KMS-11 (cell line): ENCODE results near the gene TEX35.

Source experiments
- H2AFZ ChIP-seq: fragments of 200-600 bp; sonication (generic); 2 replicates; pipeline ENCODE4 v1.6.1; 2016; ENCODE audit warnings: antibody characterized with exemption, mixed run types, low read depth
- H3K27ac ChIP-seq: fragments of 200-600 bp; sonication (generic); 2 replicates; pipeline ENCODE4 v1.6.1; 2016; ENCODE audit warnings: mild to moderate bottlenecking, mixed run types
- H3K27me3 ChIP-seq: fragments of 200-600 bp; sonication (generic); 2 replicates; pipeline ENCODE4 v1.6.1; 2017; ENCODE audit warnings: mild to moderate bottlenecking, low read depth, mixed run types, moderate library complexity; ENCODE audit not compliant: insufficient read depth
- H3K36me3 ChIP-seq: fragments of 200-600 bp; sonication (generic); 2 replicates; pipeline ENCODE4 v1.6.1; 2017; ENCODE audit warnings: mild to moderate bottlenecking, mixed run types; ENCODE audit not compliant: insufficient read depth
- H3K4me1 ChIP-seq: fragments of 200-600 bp; sonication (generic); 2 replicates; pipeline ENCODE4 v1.6.1; 2016; ENCODE audit warnings: mild to moderate bottlenecking, low read depth, mixed run types; ENCODE audit not compliant: poor library complexity, severe bottlenecking
- H3K4me2 ChIP-seq: fragments of 200-600 bp; sonication (generic); 2 replicates; pipeline ENCODE4 v1.7.0; 2016; ENCODE audit warnings: mild to moderate bottlenecking, mixed run types
- H3K4me3 ChIP-seq: fragments of 200-600 bp; sonication (generic); IDR thresholded peaks from 2 replicates; pipeline ENCODE4 v1.6.1; 2017; ENCODE audit warnings: low read depth, low read length, mixed read lengths; ENCODE audit not compliant: insufficient read depth
- H3K79me2 ChIP-seq: fragments of 200-600 bp; sonication (generic); 2 replicates; pipeline ENCODE4 v1.6.1; 2016; ENCODE audit warnings: low read depth, mixed run types; ENCODE audit not compliant: insufficient read depth
- H3K9ac ChIP-seq: fragments of 200-600 bp; sonication (generic); 2 replicates; pipeline ENCODE4 v1.6.1; 2016; ENCODE audit warnings: mild to moderate bottlenecking, mixed run types
- H4K20me1 ChIP-seq: fragments of 200-600 bp; sonication (generic); 2 replicates; pipeline ENCODE4 v1.6.1; 2016; ENCODE audit warnings: mild to moderate bottlenecking, mixed run types; ENCODE audit not compliant: insufficient read depth
- TF ChIP-seq, protein P1 (sequence below): fragments of 200-600 bp; sonication (generic); conservative IDR thresholded peaks from 2 replicates; pipeline ENCODE4 v1.6.1; 2017; ENCODE audit warnings: low read depth, mild to moderate bottlenecking, antibody characterized with exemption, low read length, moderate library complexity, mixed read lengths

Gene TEX35

DNA sequence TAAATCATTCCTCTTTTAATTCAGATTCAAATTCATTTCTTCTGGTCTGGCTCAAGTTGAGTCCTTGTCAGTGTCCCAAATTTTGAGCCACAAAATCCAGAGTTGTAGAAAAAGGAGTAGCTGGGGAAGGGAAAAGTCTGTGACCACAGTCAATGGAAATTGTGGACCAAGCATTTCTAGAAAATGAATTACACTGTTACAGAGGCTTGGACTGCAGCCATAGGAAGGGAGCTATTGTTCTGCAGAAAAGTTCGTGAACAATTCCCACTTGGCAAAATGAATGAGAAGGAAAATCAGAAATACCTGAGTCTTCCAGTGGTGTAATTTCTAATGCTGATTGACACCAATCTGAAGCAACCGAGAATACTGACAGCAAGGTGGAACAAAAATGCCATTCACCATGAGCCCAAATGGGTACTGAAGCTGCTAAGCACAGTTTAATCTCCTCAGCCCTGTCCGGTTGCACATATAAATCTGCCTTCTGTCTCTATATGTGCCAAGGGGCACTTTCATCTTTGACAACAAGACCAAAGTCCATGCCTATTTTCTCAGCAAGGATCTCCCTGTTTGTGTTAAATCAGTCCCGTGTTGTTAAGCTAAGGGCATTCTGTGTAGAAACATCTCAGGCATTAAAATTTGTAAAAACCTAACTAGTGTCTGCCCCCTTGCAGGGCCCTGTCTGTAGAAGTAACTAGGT, 51.3 kb downstream of the TEX35 start:
- H3K79me2 ChIP-seq, result no peaks in the 10 kb centered on the region
- TF ChIP-seq, protein P1, sequence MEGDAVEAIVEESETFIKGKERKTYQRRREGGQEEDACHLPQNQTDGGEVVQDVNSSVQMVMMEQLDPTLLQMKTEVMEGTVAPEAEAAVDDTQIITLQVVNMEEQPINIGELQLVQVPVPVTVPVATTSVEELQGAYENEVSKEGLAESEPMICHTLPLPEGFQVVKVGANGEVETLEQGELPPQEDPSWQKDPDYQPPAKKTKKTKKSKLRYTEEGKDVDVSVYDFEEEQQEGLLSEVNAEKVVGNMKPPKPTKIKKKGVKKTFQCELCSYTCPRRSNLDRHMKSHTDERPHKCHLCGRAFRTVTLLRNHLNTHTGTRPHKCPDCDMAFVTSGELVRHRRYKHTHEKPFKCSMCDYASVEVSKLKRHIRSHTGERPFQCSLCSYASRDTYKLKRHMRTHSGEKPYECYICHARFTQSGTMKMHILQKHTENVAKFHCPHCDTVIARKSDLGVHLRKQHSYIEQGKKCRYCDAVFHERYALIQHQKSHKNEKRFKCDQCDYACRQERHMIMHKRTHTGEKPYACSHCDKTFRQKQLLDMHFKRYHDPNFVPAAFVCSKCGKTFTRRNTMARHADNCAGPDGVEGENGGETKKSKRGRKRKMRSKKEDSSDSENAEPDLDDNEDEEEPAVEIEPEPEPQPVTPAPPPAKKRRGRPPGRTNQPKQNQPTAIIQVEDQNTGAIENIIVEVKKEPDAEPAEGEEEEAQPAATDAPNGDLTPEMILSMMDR, result no peak
- H2AFZ ChIP-seq, result no peak overlapping the region
- H3K4me3 ChIP-seq, result no peak overlapping the region
- H3K27me3 ChIP-seq, result no peaks in the 10 kb centered on the region
- no peaks in the 10 kb centered on the region for H3K4me1 ChIP-seq
- no peak overlapping the region for H3K27ac ChIP-seq
- no peaks in the 10 kb centered on the region for H3K36me3 ChIP-seq
- H3K4me2 ChIP-seq, result no peak overlapping the region
- no peak overlapping the region for H3K9ac ChIP-seq
- no peaks in the 10 kb centered on the region for H4K20me1 ChIP-seq

DNA sequence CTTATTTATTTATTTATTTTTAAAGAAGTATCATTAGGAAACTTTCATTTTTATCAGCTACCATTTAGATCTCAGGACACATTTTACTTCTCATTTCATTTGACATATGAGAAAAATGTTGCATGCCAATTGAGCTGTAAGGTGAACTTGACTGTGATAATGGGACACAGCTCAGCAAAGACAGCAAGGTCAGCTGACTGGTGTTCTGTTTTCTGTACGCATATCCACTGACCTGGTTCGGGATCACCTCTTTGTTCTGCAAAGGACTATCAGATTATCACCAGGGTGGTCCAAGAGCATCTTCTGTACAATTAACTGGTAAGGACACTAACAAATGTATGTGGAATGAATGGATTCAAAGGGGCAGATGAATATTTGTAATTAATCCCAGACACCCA, 51.9 kb downstream of the TEX35 start:
- Histone ChIP-seq H3K36me3 (no peaks in the 10 kb centered on the region), H3K27me3 (no peaks in the 10 kb centered on the region), H2AFZ (no peak overlapping the region), H3K4me3 (no peak overlapping the region), H3K27ac (no peak overlapping the region), H3K4me2 (no peak overlapping the region), H3K4me1 (no peaks in the 10 kb centered on the region), H4K20me1 (no peaks in the 10 kb centered on the region), H3K9ac (no peak overlapping the region), H3K79me2 (no peaks in the 10 kb centered on the region)
- TF ChIP-seq, protein P1, result no peak

DNA sequence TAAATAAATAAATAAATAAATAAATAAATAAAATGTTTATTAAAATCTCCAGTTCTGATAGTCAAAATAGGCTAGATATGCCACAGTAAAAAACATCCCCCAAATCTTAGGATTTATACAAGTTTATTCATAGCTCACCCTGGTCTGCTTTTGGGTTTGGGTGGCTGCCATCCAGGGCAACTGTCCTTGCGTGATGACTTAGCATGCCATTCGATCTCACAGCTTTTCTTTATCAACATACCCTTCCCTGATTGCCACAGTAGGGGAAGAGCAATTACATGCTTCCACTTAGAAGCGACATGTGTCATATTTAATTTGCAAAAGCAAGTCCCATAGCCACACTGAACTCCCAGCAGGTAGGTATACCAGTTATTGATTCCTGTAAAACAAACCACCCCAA, 52.7 kb downstream of the TEX35 start:
- TF ChIP-seq, protein P1, result no peak

DNA sequence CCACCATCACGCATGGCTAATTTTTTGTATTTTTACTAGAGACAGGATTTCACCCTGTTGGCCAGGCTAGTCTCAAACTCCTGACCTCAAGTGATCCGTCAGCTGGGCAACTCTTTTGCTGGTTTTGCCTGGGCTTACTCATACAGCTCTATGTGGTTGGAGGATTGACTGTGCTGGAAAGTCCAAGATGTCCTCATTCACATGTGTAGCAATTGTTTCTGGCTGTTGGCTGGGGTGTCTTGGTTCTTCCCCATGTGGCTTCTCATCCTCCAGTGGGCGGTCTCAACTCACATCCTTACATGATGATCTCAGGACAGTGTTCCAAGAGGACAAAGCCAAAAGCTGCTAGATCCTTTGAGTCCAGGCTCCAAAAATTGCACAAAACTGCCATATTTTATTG, 53.3 kb downstream of the TEX35 start:
- Histone ChIP-seq H3K4me2 (no peak overlapping the region), H3K79me2 (no peaks in the 10 kb centered on the region), H2AFZ (no peak overlapping the region), H3K27me3 (no peaks in the 10 kb centered on the region), H3K27ac (no peak overlapping the region), H3K4me3 (no peak overlapping the region), H3K4me1 (no peaks in the 10 kb centered on the region), H4K20me1 (no peaks in the 10 kb centered on the region), H3K36me3 (no peaks in the 10 kb centered on the region), H3K9ac (no peak overlapping the region)
- TF ChIP-seq, protein P1, result no peak

More for the DNA sequence above, 52.7 kb downstream of the TEX35 start:
- no peak overlapping the region for H2AFZ ChIP-seq
- no peak overlapping the region for H3K27ac ChIP-seq
- H3K36me3 ChIP-seq, result no peaks in the 10 kb centered on the region
- H3K79me2 ChIP-seq, result no peaks in the 10 kb centered on the region
- H4K20me1 ChIP-seq, result no peaks in the 10 kb centered on the region
- H3K4me3 ChIP-seq, result no peak overlapping the region
- H3K4me1 ChIP-seq, result no peaks in the 10 kb centered on the region
- H3K27me3 ChIP-seq, result no peaks in the 10 kb centered on the region
- H3K4me2 ChIP-seq, result no peak overlapping the region
- no peak overlapping the region for H3K9ac ChIP-seq
